Stimulated activated effector memory CD8-positive, alpha-beta T cell treated with anti-CD3 and anti-CD28 coated beads, Interleukin-12 subunit alpha, Interleukin-12 subunit beta, amount 100 ng/mL, for 72 hours (primary cell): ENCODE results near the gene OSBPL5.

Source experiments
- ATAC-seq: fragments of 150-1000 bp; cut with Tn5 transposase; 2 replicates; pipeline ENCODE4 v1.10.0; 2021
- DNase-seq, 2 donors: peaks; one replicate each; pipeline ENCODE4 v3.0.0; 2021 to 2022; ENCODE audit warnings: low spot score in 2 of 2
- H3K27ac Mint-ChIP-seq: one replicate; pipeline ENCODE4 v1.8.0; 2022; ENCODE audit warnings: mild to moderate bottlenecking, mixed read lengths
- H3K36me3 Mint-ChIP-seq: one replicate; pipeline ENCODE4 v1.8.0; 2022; ENCODE audit warnings: mild to moderate bottlenecking, mixed read lengths
- H3K4me1 Mint-ChIP-seq: one replicate; pipeline ENCODE4 v1.8.0; 2022; ENCODE audit warnings: mixed read lengths
- H3K4me3 Mint-ChIP-seq: one replicate; pipeline ENCODE4 v1.8.0; 2022; ENCODE audit warnings: mild to moderate bottlenecking, mixed read lengths
- H3K9me3 Mint-ChIP-seq: one replicate; pipeline ENCODE4 v1.8.0; 2022; ENCODE audit warnings: mixed read lengths

OSBPL5 gene, protein sequence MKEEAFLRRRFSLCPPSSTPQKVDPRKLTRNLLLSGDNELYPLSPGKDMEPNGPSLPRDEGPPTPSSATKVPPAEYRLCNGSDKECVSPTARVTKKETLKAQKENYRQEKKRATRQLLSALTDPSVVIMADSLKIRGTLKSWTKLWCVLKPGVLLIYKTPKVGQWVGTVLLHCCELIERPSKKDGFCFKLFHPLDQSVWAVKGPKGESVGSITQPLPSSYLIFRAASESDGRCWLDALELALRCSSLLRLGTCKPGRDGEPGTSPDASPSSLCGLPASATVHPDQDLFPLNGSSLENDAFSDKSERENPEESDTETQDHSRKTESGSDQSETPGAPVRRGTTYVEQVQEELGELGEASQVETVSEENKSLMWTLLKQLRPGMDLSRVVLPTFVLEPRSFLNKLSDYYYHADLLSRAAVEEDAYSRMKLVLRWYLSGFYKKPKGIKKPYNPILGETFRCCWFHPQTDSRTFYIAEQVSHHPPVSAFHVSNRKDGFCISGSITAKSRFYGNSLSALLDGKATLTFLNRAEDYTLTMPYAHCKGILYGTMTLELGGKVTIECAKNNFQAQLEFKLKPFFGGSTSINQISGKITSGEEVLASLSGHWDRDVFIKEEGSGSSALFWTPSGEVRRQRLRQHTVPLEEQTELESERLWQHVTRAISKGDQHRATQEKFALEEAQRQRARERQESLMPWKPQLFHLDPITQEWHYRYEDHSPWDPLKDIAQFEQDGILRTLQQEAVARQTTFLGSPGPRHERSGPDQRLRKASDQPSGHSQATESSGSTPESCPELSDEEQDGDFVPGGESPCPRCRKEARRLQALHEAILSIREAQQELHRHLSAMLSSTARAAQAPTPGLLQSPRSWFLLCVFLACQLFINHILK

DNA sequence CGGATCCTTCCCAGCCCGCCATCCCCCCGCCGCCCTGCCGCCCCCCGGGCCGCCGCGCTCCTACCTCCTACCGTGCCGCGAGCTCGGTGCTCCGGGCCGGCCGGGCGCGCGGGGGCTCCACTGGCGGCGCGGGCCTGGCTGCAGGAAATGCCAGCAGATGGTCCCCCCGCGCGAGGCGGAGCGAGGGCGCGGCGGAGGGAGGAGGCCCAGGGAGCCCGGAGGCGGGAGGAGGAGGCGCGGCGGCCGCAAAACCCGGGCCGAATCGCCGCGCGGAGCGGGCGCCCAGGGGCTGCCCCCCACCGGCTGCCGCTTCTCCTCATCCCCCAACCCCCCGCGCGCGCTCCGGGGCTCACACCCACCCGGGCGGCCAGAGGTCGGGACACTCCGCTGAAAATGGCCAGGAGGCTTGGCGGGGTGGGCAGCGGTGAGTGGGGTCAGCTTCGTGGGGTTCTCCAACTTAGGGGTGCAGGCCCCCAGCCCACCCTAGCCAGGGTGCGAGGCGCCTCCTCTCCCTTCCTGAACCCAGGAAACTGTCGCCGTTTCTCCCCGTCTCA is at the start of gene OSBPL5:
TSS of gene OSBPL5 (minus strand) at position 159 of the 554 bp plus-strand sequence. CDS start 36,162 bp downstream, outside the sequence.
- peak; percentile 40 to 64 for DNase-seq
- Mint-ChIP-seq H3K4me3 (peak within 1 kb of the TSS; percentile 74), H3K4me1 (peaks cover 56% of the 10 kb centered on the region), H3K9me3 (no peaks in the 10 kb centered on the region), H3K36me3 (no peaks in the 10 kb centered on the region), H3K27ac (peak within 1 kb of the TSS; percentile 85)
- ATAC-seq = peak; percentile 76

DNA sequence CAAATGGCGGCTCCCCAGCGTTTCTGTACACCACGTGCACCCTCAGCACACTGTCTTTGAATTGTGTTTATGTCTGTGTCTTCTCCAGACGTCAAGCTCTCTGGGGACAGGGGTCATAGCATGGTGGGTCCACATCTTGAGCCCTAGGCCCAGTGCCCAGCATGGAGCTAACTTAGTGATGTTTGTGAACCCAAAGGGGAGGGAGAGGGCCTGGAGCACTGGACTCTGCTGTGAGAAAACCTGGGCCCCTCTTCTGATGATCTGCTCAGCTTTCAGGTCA is 49.2 kb upstream of the OSBPL5 start:
- no peaks in the 10 kb centered on the region for H3K36me3 Mint-ChIP-seq
- no peaks in the 10 kb centered on the region for H3K9me3 Mint-ChIP-seq
- peaks cover 15% of the 10 kb centered on the region for H3K4me1 Mint-ChIP-seq
- H3K4me3 Mint-ChIP-seq = no peak overlapping the region
- DNase-seq (no peak), ATAC-seq (no peak)
- H3K27ac Mint-ChIP-seq = no peak overlapping the region

DNA sequence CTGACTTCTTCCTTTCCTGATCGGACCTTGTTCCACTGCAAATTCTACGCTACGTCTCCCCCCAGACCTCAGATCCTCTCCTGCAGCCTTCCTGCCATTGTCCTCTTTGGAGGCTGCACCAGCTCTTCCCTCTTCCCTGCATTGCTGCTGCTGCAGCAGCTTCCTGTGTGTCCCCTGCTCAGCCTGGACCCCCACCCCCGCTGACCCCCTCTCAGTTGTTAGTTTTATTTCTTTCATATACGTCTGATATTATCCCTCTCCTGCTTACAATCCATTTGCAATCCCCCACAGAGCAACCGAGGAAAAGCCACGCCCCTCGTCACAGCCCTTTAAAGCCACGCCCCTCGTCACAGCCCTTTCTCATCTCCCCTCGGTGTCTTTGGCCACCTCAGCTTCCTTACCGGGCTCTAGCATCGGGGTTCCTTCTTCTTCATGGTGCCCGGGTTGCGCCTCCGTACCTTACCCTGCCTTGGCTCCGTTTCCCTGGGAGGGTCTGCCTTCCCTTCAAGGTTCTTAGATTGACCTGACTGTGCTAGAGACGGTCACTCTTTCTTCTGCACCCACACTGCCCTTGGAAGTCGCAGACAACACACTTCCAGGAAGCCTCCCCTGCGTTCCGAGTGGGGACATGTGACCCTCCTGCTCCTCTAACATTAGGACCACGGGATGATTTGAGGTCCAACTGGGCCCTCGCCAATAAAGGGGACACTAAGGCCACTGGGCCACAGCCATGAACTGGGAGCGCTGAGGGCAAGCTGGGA is 48.7 kb upstream of the OSBPL5 start:
- ATAC-seq (no peak), DNase-seq (no peak)
- H3K9me3 Mint-ChIP-seq = no peaks in the 10 kb centered on the region
- H3K27ac Mint-ChIP-seq = no peak overlapping the region
- H3K36me3 Mint-ChIP-seq = no peaks in the 10 kb centered on the region
- peaks cover 15% of the 10 kb centered on the region for H3K4me1 Mint-ChIP-seq
- H3K4me3 Mint-ChIP-seq = no peak overlapping the region

DNA sequence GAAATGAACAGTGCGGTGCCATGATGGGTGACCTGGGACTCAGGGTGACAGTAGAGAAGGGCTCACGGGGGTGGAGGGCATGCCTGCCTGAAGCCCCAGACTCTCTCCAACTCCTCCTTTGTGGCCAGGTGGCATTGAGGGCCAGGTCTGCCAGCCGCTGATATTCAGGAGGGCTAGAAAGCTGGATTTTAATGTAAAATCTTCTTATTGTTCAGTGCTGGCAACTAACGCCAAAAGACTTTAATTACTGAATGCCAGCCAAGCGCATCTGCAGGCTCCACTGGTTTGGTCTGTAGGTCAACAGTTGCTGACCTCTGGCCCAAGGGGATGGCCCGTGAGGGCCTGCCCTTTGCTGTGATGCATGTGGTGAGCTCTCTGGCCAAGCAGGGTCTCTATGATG is 43.2 kb upstream of the OSBPL5 start:
- ATAC-seq (no peak), DNase-seq (no peak)
- no peak overlapping the region for H3K27ac Mint-ChIP-seq
- no peaks in the 10 kb centered on the region for H3K9me3 Mint-ChIP-seq
- H3K4me3 Mint-ChIP-seq = no peak overlapping the region
- H3K36me3 Mint-ChIP-seq = no peaks in the 10 kb centered on the region
- peaks cover 12% of the 10 kb centered on the region for H3K4me1 Mint-ChIP-seq

DNA sequence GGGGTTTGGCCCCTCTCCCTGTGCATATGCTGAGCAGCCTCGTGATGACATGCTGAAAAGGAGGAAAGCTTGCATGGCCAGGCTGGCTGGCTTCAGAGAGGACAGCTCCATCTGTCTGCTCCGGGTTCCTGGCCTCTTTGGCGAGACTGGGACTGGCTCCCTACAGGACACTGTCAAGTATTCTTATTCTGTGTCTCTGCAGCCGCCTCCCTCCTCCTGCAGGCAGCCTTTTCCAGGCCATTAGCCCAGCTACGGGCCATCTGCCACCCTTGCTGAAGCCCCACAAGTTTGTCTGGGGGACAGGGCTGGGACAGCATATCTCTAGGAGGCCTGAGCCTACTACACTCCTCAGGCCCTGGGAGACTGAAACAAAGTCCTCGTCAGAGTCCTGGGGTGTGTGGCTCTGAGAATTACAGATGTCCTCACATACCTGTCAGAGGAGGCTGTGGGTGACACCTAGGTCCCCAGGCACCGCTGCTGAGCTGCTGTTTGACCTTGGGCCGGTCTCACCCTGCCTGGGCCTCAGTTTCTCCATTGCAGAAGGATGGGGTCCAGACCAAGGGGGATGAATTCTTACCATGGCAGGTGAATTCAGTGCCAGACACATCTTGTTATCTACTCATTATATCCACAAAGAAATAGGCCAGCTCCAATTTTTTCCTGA is 42.5 kb upstream of the OSBPL5 start:
- Mint-ChIP-seq H3K4me1 (peaks cover 14% of the 10 kb centered on the region), H3K27ac (no peak overlapping the region), H3K4me3 (no peak overlapping the region), H3K36me3 (no peaks in the 10 kb centered on the region), H3K9me3 (no peaks in the 10 kb centered on the region)
- no peak for DNase-seq
- ATAC-seq = no peak

DNA sequence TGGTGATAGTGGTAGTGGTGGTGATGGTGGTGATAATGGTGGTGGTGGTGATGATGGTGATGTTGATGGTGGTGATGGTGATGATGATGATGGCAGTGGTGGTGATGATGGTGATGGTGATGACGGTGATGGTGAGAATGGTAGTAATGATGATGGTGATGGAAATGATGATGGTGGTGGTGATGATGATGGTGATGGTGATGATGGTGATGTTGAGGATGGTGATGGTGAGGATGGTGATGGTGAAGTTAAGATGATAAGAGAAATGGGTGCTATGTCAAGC is 41.8 kb upstream of the OSBPL5 start:
- ATAC-seq = no peak
- no peaks in the 10 kb centered on the region for H3K9me3 Mint-ChIP-seq

DNA sequence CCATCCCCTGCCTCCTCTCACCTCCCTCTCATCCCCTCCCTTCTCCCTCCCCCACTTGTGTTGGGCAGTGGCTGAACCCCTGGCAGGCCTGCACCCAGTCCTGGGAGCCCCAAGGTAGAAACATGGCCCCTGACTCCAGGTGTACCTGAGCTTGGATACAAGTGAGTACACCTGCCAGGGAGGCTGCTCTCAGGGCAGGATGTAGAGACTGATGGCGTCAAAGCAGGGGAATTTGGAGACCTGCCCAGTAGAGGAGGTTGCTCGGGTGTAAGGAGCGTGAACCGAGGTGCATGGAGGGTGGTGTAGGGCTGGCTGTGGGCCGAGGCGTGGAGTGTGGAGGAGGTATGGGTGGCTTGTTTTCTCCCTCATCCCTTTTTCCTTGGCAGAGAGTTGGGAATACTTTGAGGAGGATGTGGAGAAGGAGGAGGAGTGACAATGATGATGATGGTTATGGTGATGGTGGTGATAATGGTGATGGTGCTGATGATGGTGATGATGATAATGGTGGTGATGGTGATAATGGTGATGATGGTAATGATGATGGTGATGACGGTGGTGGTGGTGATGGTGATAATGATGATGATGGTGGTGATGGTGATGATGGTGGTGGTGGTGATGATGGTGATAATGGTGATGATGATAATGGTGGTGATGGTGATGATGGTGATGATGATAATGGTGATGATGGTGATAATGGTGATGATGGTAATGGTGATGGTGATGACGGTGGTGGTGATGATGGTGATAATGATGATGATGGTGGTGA is 41.2 kb upstream of the OSBPL5 start:
- no peaks in the 10 kb centered on the region for H3K36me3 Mint-ChIP-seq
- H3K27ac Mint-ChIP-seq = no peak overlapping the region
- no peak overlapping the region for H3K4me3 Mint-ChIP-seq
- DNase-seq = no peak
- ATAC-seq = no peak
- peaks cover 18% of the 10 kb centered on the region for H3K4me1 Mint-ChIP-seq
- no peaks in the 10 kb centered on the region for H3K9me3 Mint-ChIP-seq

More for the DNA sequence above, 41.8 kb upstream of the OSBPL5 start:
- Mint-ChIP-seq H3K27ac (no peak overlapping the region), H3K4me1 (peaks cover 18% of the 10 kb centered on the region), H3K4me3 (no peak overlapping the region), H3K36me3 (no peaks in the 10 kb centered on the region)
- no peak for DNase-seq

DNA sequence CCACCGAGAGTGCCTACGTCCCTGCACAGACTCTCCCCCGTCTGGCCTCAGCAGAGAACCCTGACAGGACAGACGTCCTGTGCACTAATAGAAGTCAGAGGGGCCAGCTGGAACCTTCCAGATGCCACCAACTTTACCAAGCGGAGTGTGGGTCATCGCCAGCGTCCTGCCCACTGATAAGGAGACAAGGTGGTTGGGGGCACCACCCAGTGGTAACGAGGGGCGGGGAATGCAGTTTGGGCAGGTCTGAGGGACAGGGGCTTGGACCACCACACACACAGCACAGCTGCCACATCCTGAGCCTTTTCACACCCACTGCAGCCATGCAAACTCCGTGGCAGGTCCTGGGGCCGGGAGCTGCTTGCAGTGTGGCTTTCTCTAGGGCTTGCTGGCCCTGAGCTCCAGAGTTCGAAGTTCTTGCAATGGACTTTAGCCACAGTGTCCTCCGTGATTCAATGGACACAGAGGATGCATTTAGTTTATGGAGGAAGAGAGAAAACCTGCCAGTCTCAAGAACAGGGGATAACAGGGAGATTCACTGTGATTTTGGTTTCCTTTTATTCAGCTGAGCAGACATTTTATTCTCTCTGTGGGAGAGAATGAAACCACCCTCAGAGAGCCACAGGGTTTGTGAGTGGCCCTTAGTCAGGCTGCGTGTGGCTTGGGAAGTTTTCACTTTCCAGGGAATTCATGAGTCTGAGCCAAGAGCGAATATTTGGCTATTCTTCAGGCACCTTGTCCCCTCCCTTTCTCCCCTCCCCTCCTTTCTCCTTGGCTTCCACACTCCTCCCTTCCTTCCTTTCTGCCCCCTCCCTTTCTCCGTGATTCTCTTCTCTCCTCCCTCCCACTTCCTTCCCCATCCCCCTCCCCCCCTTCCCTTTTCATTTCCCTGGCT is 40.4 kb upstream of the OSBPL5 start:
- no peak for DNase-seq
- Mint-ChIP-seq H3K4me1 (peaks cover 18% of the 10 kb centered on the region), H3K27ac (no peak overlapping the region), H3K36me3 (no peaks in the 10 kb centered on the region), H3K4me3 (no peak overlapping the region), H3K9me3 (no peaks in the 10 kb centered on the region)
- ATAC-seq = no peak

DNA sequence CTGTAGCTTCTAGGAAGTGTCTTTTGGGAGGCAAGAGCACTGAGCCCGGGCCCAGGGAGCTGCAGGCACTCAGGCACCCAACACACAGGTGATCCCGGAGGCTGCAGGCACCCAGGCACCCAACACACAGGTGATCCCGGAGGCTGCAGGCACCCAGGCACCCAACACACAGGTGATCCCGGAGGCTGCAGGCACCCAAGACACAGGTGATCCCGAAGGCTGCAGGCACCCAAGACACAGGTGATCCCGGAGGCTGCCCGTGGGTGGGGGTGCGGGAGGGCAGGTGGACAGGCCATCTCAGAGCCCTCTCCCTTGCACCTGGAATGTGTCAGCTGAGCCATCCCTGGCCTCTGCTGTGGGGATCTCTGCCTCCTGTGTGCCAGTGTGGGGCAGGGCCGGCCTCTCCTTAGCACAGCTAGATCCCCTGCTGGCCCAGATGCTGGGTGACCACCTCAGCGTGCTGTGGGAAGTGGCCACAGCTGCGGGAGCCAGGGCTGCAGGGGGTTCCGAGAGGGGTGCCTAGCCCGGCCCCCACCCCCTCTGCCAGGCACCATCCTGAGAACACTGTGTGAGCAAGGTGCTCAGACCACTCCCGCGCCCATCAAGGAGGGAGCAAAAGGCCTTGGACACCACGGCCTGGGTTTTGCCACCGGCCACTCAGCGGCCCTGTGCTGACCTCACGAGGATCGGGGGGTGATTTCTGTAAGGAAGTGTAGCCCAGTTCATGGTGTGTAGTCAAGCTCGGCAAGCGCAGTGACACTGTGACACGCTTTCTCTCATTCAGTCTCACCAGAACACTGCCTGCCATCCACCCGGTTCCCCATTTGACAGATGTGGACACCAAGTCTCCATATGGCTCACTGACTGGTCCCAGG is 39.3 kb upstream of the OSBPL5 start:
- no peak for DNase-seq
- H3K36me3 Mint-ChIP-seq = no peaks in the 10 kb centered on the region
- no peak overlapping the region for H3K27ac Mint-ChIP-seq
- no peak overlapping the region for H3K4me3 Mint-ChIP-seq
- no peaks in the 10 kb centered on the region for H3K9me3 Mint-ChIP-seq
- H3K4me1 Mint-ChIP-seq = peaks cover 18% of the 10 kb centered on the region
- no peak for ATAC-seq

DNA sequence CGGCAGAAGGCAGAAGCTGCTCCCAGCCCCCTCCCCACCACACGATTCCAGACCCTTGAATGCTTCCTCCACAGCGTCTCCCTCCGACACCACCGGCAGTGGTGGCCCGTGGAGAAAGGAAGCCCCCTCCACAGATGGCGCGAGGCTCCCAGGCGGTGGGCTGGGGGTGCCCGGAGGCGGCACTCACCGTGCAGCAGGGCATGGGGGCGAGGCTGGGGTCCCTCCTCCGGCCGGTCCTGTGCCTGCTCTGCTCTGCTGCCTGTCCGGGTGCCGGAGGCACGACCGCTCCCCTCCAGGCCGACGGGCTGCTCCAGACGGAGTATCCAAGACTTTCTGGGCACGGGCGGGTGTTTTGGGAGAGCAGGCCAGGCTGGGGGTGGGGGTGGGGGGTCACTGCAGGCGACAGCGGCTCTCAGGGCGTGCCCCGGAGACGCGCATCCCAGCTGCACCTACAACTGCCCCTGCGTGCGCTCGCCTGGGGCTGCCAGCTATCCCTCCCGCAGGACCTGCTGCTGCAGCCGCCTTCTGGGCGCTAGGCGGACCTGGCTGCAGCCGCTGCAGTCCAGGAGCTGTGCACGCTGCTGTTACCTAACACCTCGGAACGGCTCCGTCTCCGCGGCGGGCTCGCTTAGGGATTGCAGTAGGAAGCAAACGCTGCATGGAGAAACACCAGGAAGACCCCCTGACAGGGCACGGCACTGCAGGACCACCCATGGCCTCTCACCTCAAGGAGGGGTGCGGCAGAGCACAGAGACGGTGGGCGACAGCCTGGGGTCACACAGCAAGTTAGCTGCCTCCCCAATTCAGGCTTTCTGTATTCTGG is 38.3 kb upstream of the OSBPL5 start:
- no peak for DNase-seq
- peaks cover 18% of the 10 kb centered on the region for H3K4me1 Mint-ChIP-seq
- H3K36me3 Mint-ChIP-seq = no peaks in the 10 kb centered on the region
- no peak for ATAC-seq
- no peak overlapping the region for H3K4me3 Mint-ChIP-seq
- no peaks in the 10 kb centered on the region for H3K9me3 Mint-ChIP-seq
- H3K27ac Mint-ChIP-seq = no peak overlapping the region

DNA sequence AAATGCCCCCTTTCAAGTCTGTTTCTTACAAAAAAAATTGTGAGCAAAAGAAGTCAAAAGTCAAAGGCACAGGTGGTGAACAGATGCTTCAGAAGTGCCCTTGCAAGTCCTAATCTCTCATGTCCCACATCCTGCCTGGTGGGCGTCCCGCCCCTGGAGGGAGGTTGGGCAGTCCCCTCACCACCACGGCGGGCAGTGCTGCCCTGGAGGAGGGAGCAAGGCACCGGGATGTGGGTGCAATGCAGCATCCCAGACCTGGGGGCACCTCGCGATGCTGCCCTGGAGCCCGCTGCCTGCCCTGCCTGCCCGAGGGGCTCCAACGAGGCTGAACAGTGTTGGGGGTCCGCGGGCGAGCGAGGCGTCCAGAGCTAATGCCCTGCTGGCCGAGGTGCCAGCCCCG is 37.6 kb upstream of the OSBPL5 start:
- Mint-ChIP-seq H3K27ac (no peak overlapping the region), H3K4me3 (no peak overlapping the region), H3K36me3 (no peaks in the 10 kb centered on the region), H3K9me3 (no peaks in the 10 kb centered on the region), H3K4me1 (peaks cover 18% of the 10 kb centered on the region)
- DNase-seq (no peak), ATAC-seq (no peak)

DNA sequence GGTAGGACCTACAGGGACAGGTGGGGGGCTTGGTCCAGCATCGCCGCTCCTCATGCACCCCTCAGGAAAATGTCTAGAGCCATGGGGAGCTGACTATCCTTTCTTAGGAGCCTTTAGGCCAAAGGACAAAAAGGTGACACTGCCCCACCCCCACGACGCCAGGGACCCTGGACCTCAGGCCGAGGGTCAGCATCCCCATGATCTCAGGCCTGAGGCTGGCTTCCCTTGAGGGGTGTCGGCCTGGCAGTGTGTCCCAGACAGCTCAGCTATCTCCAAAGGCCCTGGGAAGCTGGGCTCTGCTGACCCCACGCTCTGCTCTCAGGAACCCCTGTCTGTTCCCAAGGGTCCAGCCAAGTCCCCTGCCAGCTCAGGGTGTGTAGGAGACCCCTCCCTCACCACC is 37.2 kb upstream of the OSBPL5 start:
- Mint-ChIP-seq H3K4me1 (peaks cover 18% of the 10 kb centered on the region), H3K36me3 (no peaks in the 10 kb centered on the region), H3K27ac (no peak overlapping the region), H3K4me3 (no peak overlapping the region), H3K9me3 (no peaks in the 10 kb centered on the region)
- ATAC-seq (no peak), DNase-seq (no peak)
